NCI-H510A treated with DMSO at 0.1 percent for 48 hours (cell line): ENCODE data around the gene AGBL5.
"Not testable (repeated sequence)": the region's sequence is repeated elsewhere in the genome, so short reads cannot be mapped to it uniquely, and the experiment has no call there.

Experiments
- DNase-seq: peaks from one replicate; lab custom pipeline; 2025; lab: John Stamatoyannopoulos, UW

Gene AGBL5

DNA sequence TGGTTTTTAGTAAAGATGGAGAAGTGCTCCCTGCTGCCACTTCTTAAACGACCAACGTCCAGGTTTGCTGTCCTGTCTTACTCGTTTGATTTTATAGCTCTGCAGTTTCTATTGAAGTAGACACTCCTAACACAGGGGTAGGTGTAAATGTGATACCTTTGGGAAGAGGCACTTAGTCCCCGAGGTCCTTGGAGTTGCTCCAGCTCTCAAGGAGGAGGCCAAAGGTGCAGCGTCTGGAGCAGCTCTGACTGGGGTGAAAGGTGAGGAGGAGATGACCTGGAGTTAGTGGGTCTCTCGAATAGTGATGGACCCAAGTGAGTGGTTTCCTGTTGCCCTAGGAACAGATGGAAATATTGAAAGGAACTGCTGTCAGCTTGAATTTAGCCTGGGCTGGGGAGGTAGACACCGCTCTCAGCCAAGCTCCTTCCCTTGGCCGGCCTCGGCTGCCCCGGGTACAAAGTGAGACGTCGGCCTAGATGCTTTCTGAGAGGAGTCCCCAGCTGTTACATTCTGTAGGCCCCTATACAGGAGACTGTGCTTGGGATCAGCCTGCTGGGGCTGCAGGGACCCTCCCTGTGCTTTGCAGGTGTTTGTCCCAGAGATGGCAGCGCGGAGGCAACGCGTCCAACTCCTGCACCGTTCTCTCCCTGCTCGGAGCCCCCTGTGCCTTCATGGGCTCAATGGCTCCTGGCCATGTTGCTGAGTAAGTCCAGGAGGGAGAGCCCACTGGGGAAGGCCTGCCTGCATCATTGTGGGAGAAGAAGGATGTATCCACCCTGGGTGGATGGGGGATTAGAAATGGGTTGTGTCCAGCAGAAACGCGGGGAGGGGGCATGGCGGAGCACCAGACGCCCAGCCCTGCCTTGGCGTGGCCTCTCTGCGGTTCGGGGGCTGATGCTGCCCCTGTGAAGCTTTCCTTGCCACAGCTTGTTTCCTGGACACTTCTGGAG, 40.6 kb downstream of the AGBL5 start:
- DNase-seq: no peak

DNA sequence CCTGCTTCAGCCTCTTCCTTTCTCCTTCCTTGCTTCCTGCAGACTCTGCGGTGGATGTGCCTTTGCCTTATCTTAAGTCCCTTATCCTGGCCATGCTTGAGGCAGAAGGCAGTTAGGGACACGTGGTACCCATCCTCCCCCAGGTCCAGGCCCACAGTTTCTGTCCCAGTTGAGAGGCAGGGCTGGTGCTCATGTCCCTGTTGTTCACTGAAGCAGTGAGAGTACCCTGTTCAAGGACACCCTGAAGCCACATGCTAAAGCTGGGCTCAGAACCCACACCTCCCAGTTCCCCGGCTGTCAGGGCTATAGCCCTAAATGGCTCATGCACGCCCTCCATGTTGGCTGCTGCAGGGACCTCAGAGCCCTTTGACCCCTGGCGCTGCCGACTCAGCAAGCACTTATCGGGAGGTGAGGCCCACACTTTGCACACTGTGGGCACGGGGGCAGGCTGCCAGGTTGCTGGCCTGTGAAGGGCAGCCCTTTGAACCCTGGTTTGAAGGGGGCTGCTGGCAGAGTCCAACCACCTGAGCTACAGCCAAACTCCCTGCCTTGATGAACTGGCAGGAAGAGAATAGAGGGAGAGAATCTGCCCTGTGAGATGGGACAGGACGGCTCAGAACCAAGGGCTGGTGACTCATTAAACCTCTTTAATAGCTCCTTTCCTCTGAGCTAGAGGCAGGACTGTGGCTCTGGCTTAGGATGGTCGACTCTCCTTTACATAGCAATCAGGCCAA, 41.4 kb downstream of the AGBL5 start:
- no peak for DNase-seq

DNA sequence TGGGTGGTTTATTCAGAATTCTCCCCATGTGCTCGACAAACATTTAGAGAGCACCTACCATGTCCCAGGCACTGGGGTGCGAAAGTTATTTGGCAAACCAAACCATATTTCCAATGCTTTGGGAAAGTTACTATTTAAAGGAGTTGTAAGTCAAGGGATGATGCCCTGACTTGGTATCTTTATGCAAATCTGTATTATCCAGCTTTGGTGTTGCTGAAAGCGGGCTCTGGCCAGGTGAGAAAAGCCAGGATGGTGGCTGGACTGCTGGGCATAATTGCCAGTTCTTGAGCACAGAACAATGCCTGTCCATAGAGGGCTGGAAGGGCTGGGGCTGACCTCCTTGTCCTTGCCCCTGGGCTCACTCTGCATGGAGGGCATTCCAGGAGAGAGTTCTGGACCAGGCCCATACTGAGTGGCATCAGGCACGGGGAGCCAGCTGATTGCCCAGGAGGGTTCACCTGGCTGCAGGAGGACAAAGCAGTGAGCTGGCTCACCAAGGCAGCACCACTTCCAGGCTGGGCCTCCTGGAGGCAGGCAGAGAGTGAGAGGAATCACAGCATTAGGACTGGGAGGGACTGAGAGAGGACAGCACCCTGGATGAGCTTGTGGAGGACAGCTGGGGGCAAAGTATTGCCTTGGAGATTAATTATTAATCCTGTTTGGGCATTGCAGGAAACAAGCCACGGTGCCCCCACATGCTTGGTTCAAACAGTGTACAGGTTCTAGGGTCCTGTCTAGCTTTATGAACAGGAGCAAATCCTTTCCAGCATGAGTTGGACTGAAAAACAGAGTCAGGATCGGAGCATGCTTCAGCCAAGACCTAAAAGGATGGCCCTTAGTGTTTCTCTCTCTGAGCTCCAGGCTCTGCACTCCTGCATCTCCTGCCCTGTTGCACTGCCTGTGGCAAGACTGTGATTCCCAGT, 42.2 kb downstream of the AGBL5 start:
- no peak for DNase-seq

DNA sequence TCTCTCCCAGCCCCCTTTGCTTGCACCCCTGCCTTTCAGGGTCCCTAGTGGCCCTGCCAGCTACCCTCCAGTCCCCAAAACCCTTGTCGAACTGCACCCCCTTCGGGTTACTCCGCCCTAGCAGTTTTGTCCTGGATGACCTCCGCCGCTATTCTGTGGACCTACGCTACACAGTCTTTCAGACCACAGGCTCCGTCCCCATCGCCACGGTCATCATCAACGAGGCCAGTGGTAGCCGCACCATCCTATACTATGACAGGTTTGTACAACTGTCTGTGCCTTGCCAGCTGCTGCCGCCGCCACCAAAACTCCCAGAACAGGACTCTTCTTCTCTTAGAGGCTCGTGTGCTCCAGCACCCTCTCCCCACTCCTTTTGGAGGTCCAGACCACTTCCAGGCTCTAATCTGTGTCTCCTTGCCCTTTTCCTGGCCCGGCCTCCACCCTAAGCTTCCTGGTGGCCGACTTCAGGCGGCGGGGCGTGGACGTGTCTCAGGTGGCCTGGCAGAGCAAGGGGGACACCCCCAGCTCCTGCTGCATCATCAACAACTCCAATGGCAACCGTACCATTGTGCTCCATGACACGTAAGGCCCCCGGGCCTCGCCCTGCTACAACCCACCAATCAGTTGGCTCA, 43.0 kb downstream of the AGBL5 start:
- no peak for DNase-seq

DNA sequence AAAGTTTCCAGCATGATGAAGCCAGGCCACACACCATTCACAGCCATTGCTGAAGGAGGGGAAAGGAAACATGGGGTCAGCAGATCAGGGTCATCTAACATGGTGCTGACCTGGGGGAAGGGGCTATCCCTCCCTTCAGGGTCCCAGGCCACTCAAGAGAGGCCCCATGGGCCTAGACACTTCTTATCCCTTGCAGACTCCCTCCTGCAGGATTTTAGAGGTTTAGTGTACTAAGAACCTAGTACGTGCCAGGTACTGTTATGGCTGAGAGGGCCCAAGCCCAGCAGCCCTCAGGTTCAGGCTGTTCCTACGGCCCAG, 43.9 kb downstream of the AGBL5 start:
- no peak for DNase-seq

DNA sequence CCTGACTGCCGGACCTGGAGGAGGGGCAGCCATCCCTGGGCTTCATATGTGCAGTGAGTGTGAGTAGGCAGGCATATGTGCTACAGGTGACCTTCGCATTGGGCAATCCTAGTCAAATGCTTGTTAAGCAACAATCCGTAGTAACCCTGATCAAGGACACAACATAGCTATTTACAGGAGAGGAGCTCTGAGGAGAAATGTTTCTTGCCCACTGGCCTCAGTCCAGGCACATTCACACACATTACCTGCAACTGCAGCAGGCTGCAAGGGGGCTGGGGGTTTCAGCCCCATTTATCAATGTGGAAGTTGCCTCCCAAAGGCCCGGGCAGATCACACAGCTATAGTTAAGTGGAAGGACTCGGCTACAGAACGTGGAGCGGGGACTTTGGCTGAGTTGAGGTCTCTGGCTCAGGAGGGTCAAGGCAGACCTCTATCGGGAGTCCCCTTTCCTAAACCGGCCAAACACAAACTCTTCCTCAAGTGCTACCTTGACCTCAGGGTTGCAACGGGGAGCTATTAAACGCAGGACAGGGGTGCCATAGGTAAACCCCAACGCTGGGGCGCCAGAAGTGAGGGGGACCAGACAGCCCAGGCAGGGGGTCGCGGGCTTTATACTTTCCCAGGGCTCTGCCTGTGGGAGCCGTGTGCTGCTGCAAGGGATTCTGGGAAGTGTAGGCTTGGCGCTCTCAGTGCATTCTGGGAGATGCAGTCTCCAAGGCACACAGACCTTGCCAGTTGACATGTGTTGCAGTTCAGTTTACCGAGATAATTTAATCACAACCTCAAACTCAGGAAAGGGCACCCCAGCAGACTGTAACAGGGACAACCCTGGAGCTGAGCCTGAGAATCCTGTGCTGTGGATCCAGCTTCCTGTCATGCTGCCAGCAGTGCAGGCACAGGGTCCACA, 44.5 kb downstream of the AGBL5 start:
- no peak for DNase-seq

DNA sequence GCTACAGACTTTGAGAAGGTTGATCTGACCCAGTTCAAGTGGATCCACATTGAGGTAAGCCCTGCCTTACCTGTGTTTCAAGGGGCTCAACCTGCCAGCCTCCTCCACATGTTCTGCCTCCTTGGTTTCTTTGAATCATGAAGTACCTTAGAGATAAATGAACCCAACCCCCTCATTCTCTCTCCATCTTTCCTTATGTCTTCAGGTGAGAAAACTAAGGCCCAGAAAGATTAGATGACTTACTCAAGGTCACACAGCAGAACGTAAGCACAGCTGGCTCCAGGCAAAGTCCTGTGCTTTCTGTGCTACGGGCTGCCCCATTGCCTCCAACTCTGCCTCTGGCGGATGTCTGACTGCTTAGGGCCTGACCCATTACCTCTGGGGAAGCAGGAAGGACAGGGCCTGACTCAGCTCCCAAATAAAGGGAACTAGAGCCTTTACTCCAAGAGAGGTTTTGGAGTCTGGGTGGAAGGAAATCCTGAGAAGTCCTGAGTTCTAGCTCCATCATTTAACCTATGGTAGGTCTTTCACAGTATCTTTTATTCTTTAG, 45.4 kb downstream of the AGBL5 start:
- DNase-seq: no peak

DNA sequence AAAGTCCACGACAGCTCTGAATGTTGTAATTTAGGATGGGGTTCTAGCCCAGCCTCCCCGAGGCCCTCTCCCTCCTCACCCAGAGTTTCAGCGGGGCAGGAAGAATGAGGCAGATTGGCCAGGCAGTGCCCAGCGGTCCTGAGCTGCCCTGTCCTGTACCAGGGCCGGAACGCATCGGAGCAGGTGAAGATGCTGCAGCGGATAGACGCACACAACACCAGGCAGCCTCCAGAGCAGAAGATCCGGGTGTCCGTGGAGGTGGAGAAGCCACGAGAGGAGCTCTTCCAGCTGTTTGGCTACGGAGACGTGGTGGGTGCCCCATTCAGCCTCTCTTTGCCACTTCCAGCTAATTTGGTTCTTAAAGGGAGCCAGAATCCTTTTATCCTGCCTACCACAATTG, 45.9 kb downstream of the AGBL5 start:
- DNase-seq: no peak

DNA sequence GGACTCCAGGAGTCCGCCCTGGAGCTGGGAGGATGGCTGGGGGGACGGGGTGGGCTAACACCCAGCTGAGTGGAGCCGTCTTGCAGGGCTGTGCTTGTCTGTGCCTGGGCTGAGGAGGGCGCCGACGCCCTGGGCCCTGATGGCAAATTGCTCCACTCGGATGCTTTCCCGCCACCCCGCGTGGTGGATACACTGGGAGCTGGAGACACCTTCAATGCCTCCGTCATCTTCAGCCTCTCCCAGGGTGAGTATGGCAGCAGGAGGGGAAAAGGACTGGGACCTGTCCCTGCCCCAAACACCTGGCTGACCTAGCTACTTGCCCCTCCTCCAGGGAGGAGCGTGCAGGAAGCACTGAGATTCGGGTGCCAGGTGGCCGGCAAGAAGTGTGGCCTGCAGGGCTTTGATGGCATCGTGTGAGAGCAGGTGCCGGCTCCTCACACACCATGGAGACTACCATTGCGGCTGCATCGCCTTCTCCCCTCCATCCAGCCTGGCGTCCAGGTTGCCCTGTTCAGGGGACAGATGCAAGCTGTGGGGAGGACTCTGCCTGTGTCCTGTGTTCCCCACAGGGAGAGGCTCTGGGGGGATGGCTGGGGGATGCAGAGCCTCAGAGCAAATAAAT, 48.0 kb downstream of the AGBL5 start:
- no peak for DNase-seq

DNA sequence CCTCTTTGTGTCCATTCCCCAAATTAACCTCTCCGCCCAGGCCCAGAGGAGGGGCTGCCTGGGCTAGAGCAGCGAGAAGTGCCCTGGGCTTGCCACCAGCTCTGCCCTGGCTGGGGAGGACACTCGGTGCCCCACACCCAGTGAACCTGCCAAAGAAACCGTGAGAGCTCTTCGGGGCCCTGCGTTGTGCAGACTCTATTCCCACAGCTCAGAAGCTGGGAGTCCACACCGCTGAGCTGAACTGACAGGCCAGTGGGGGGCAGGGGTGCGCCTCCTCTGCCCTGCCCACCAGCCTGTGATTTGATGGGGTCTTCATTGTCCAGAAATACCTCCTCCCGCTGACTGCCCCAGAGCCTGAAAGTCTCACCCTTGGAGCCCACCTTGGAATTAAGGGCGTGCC, 48.6 kb downstream of the AGBL5 start:
- DNase-seq: no peak

DNA sequence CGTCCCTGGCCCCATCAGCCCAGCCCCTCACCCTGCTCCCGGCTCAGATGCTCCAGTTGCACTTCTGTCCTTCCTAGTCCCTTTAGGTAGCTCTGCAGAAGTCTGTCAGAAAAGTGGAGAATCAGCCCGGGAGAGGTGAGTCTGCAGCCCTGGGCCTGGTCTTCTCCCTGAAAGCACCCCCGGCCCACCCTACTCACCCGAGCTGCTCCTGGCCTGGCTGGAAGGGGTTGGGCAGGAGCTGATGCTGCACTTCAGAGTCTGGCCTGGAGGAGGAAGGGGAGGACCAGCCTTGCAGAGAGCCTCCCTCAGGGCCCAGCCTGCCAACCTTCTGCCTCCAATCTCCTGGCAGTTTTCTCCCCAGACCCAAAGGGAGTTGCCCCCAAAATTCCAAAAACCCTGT, 50.9 kb downstream of the AGBL5 start:
- no peak for DNase-seq

DNA sequence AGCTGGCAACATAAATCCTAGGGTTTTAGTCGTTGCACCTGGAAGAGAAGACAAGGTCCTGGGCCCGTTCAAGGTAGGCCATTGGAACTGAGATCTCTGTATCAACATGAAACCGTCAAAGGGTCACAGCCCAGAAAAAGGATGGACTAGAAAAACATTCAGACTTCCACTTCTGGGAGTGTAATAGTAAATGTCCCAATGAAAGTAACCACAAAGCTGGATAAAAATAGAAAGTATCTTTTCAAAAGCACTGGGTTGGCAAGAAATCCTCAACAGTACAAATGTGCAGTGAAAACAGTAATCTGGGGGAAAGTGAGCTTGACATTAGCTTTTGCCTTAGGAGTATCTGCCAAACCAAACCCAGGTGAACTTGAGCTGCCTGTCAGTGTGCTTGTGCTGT, 54.5 kb downstream of the AGBL5 start:
- DNase-seq: no peak

DNA sequence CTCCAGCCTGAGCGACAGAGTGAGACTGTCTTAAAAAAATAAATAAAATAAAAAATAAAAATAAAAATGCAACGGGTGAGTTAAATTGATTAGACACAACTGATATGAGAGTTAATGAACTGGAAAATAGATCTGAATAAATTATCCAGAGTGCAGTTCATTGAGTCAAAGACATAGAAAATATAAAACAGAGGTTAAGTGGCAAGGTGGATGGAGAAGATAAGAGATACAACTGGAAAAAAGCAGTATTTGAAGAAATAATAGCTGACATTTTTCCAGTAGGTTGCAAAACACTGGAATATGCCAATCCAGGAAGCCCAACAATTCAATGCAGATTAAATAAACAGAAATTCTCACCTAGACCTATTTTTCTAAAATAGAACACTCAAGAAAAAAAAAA, 56.8 kb downstream of the AGBL5 start:
- no peak for DNase-seq

DNA sequence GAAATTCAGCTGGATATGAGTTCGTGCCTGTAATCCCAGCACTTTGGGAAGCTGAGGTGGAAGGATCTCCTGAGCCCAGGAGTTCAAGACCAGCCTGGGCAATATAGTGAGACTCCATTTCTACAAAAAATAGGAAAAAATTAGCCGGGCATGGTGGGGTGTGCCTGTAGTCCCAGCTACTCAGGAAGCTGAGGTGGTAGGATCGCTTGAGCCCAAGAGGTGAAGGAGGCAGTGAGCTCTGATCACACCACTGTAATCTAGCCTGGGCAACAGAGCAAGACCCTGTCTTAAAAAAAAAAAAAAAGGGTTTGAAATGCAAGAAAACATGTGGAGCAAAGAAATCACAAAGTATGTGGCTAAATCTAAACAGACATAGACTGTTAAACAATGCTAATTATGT, 57.6 kb downstream of the AGBL5 start:
- no peak for DNase-seq

DNA sequence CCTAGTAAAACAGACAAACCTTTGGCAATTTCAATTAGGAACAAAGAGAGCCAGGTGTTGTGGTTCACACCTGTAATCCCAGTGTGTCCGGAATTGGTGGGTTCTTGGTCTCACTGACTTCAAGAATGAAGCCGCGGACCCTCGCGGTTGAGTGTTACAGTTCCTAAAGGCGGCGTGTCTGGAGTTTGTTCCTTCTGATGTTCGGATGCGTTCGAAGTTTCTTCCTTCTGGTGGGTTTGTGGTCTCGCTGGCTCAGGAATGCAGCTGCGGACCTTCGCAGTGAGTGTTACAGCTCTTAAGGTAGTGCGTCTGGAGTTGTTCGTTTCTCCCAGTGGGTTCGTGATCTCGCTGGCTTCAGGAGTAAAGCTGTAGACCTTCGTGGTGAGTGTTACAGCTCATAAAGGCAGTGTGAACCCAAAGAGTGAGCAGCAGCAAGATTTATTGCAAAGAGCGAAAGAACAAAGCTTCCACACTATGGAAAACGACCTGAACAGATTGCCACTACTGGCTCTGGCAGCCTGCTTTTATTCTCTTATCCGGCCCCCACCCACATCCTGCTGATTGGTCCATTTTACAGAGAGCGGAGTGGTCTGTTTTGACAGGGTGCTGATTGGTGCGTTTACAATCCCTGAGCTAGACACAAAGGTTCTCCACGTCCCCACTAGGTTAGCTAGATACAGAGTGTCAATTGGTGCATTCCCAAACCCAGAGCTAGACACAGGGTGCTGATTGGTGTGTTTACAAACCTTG, 59.3 kb downstream of the AGBL5 start:
- not testable (repeated sequence) for DNase-seq

DNA sequence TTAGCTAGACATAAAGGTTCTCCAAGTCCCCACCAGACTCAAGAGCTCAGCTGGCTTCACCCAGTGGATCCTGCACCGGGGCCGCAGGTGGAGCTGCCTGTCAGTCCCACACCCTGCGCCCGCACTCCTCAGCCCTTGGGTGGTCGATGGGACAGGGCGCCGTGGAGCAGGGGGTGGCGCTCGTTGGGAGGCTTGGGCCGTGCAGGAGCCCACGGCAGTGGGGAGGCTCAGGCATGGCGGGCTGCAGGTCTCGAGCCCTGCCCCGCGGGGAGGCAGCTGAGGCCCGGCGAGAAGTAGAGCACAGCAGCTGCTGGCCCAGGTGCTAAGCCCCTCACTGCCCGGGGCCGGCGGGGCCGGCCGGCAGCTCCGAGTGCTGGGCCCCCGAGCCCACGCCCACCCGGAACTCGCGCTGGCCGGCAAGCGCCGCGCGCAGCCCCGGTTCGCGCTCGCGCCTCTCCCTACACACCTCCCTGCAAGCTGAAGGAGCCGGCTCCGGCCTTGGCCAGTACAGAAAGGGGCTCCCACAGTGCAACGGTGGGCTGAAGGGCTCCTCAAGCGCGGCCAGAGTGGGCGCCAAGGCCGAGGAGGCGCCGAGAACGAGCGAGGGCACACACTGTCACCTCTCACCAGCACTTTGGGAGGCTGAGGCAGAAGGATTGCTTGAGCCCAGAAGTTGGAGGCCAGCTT, 60.1 kb downstream of the AGBL5 start:
- not testable (repeated sequence) for DNase-seq

DNA sequence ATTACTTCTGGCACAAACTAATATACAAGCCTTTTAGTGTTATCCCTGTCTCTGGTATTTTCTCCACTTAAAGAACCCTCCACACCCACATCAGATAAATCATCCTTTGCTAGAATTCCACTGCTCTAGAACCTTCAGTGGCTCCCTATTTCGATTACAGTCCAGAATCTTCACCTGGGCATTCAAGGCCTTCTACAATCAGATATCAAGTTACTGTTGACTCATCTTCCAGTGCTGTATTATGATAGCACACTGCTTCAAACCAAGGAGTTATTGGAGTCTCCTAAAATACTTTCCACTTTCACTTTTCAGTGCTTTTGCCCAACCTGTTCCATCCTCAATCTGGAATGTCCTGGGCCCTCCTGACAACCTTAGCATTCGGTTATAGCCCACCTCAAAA, 64.1 kb downstream of the AGBL5 start:
- no peak for DNase-seq

DNA sequence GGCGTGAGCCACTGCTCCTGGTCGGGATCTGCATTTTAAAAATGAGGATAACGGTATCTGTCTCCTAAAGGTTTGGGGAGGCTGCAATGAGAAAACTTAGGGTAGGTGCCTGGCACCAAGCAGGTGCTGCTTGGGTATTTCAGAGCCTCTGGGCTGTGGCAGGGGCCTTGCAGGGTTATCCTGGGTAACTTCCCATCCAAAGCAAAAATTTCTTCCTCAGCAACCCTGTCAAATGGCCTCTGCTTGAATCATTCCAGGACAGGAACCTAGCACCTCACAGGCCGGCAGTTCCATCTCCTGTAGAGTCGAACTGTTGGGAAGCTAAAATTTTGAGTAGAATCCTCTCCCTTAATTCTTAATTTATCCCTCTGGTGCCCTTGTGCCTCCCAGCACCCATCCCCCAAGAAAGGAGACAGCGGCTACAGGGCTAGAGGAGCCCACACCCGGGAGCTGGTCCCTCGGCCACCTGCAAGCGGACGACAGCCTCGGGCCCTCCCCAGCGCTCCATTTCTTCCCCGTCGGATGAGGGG, 66.6 kb downstream of the AGBL5 start:
- no peak for DNase-seq
